ENCODE data around the gene PAX2.

PAX2 gene

DNA sequence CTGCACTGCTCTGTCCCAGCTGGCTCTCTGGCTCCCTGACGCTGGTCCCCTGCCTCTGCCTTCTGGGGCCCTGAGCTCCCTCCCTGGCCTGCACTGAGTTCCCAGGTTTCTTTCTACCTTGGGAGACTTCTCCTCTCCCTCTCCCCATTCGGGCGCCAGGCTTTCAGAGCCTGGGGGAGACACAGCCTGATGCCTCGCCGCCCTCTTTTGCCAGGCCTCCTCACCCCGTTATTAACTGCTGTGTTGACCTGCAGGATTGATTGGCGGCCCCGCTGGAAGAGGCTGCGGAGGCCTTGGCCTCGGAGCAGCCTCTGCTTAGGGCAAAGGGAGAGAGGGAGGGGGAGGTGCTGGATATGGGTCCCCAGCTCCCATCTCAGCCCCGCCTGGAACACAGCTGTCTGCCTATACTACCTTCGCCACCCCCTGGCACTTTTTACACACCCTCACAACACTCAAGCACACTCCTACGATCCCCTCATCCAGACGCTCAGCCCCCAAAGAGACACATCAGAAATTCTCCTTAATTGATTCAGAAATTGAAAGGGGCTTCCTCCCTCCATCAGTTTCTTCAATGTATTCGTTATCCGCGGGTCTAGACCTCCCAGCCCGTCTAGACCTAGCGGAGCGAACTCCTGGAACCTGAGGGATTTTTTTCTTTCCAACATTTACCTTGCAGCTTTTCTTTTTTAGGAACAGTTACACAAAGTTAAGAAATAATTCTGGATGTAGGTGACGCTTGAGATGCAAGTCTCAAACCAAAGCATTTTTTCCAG, 7.1 kb upstream of the PAX2 start:
- Histone ChIP-seq H3K4me3 (no peak overlapping the region), H4K20me1 (peaks cover 82% of the 10 kb centered on the region), H3K36me3 (no peaks in the 10 kb centered on the region), H3K27me3 (peaks cover 100% of the 10 kb centered on the region), H3K4me1 (0 out of 2 replicates have a peak, but pooled peaks cover 5% of the 10 kb centered on the region), H3K4me2 (0 out of 2 replicates have a peak overlapping the region, but pooled peaks have one; percentile 21), H3K27ac (no peak overlapping the region), H3K9ac (no peak overlapping the region), H3K9me3 (no peaks in the 10 kb centered on the region)
- no peak for TF ChIP-seq Cebpa-rat (IDR thresholded peaks at IDR 0.05)

DNA sequence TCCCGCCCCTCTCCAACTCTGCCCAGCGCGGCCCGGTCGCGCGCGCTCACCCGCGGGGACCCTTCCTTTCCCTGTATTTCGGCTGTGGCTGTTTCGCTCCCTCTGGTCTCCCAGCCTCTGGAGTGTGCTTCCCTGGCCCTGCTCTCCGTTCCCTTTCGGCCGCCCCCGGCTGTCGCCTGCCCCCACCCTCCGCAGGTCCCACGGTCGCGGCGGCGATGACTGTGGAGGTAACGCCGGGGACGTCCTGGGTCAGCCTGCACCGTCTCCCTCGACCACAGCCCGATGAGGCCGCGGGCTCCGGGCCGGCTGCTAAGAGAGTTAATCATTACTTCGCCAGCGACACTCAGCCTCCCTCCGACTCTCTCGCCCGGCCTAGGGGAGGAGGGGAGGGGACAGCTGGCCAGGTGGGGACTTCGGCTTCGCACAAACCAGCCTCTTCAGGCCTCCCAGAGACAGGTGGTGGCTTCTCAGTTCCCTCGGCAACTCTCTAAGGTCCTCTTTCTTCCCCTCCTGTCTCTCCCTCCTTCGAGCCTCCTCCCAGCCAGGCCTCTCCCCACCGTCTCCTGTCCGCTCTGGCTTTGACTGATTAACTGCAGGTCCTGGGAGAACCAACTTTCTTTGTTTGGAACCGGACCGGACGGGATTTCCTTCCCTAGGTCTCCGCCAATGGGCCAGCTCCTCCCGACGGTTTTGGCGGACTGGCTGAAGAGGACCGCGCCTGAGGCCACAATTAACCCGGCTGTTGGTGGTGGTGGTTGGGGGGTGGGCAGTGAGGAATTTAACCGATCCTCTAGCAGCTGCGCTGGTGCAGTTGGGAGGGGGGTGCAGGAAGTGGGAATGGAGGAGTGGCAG, 5.6 kb upstream of the PAX2 start:
- Histone ChIP-seq H3K27ac (no peak overlapping the region), H3K9me3 (no peaks in the 10 kb centered on the region), H3K9ac (no peak overlapping the region), H3K4me1 (peaks cover 18% of the 10 kb centered on the region; the same call in 1 of the 2 replicates), H4K20me1 (peaks cover 94% of the 10 kb centered on the region), H3K36me3 (no peaks in the 10 kb centered on the region), H3K27me3 (peaks cover 100% of the 10 kb centered on the region), H3K4me3 (no peak overlapping the region), H3K4me2 (no peak overlapping the region)
- no peak for TF ChIP-seq Cebpa-rat (IDR thresholded peaks at IDR 0.05)

GRCh38 chr10:100740476-100741377, 4.7 kb upstream of the PAX2 start:
- Histone ChIP-seq H3K9me3 (no peaks in the 10 kb centered on the region), H3K27ac (no peak overlapping the region), H3K4me3 (no peak overlapping the region), H3K4me2 (no peak overlapping the region), H3K4me1 (peaks cover 19% of the 10 kb centered on the region; the same call in 1 of the 2 replicates), H3K27me3 (peaks cover 100% of the 10 kb centered on the region), H3K36me3 (no peaks in the 10 kb centered on the region), H3K9ac (no peak overlapping the region), H4K20me1 (peaks cover 93% of the 10 kb centered on the region)
- TF ChIP-seq Cebpa-rat (IDR thresholded peaks at IDR 0.05): no peak

GRCh38 chr10:100741378-100742075, 3.9 kb upstream of the PAX2 start:
- no peak overlapping the region for H3K4me3 ChIP-seq
- peaks cover 19% of the 10 kb centered on the region; the same call in 1 of the 2 replicates for H3K4me1 ChIP-seq
- H3K27me3 ChIP-seq: peaks cover 100% of the 10 kb centered on the region
- TF ChIP-seq Cebpa-rat (IDR thresholded peaks at IDR 0.05): no peak
- no peak overlapping the region for H3K4me2 ChIP-seq
- H3K9me3 ChIP-seq: no peaks in the 10 kb centered on the region
- no peaks in the 10 kb centered on the region for H3K36me3 ChIP-seq
- H4K20me1 ChIP-seq: peaks cover 97% of the 10 kb centered on the region
- no peak overlapping the region for H3K9ac ChIP-seq
- no peak overlapping the region for H3K27ac ChIP-seq

DNA sequence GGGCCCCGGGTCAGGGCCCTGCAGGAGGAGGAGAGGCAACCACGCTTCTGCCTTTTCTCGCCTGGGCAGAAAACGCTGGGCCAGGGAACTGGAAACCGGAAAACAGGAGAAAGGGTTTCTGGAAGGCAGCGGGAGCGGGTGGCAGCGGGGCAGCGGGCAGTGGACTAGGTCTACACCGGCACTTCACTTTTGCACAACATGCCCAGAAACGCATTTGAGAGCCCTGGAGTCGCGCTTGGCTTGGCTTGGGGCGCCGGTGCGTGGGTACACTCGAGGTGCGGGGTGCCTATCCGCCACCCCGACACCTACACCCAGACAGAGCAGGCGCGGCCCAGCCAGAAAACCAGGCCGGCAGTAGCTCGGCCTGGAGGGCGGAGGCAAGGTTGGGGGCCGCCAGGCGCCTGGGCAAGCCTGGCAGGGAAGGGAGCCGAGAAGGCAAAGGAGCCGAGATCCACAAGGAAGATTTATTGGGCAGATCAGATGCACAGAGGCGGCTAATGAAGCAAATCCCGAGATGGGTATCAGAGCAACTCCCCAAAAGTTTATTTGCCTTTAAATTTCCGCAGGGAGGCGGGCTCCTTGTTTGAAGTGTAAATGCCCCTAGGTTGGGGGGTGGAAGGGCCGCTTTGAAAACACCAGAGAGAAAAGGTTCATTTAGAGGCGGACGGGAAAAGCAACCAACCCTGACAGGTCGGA, 3.2 kb upstream of the PAX2 start:
- Histone ChIP-seq H3K9ac (no peak overlapping the region), H3K27me3 (peaks cover 100% of the 10 kb centered on the region), H3K36me3 (no peaks in the 10 kb centered on the region), H3K4me1 (peaks cover 19% of the 10 kb centered on the region; the same call in 1 of the 2 replicates), H3K4me2 (no peak overlapping the region), H3K4me3 (no peak overlapping the region), H3K9me3 (no peaks in the 10 kb centered on the region), H4K20me1 (peaks cover 97% of the 10 kb centered on the region), H3K27ac (no peak overlapping the region)
- no peak for TF ChIP-seq Cebpa-rat (IDR thresholded peaks at IDR 0.05)

DNA sequence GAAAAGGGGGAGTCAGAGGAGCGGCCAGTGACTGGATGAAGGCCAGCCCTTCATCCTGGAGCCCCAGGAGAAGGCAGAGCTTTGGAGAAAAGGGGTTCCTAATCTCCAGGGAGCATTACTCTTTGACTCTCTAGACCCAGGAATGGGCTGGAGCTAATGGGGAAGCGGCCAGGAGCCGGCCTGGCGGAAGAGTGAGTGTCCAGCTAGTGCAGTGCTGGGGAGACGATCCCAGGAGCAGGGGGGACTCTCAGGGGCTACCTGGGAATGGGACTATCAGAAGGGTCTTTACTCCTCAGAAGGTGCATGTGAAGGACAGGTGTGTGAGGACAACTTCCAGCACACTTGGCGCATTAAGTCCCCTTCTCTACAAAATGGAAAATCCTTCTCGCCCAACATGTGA, 2.4 kb upstream of the PAX2 start:
- H3K4me1 ChIP-seq: peaks cover 14% of the 10 kb centered on the region; the same call in 1 of the 2 replicates
- no peaks in the 10 kb centered on the region for H3K9me3 ChIP-seq
- H3K36me3 ChIP-seq: no peaks in the 10 kb centered on the region
- no peak for TF ChIP-seq Cebpa-rat (IDR thresholded peaks at IDR 0.05)
- H3K9ac ChIP-seq: no peak overlapping the region
- H3K27ac ChIP-seq: no peak overlapping the region
- peaks cover 100% of the 10 kb centered on the region for H3K27me3 ChIP-seq
- H4K20me1 ChIP-seq: peaks cover 97% of the 10 kb centered on the region
- no peak overlapping the region for H3K4me2 ChIP-seq
- H3K4me3 ChIP-seq: no peak overlapping the region

- H3K4me3 ChIP-seq: no peak overlapping the region
- H4K20me1 ChIP-seq: peaks cover 97% of the 10 kb centered on the region
- peaks cover 14% of the 10 kb centered on the region; the same call in 1 of the 2 replicates for H3K4me1 ChIP-seq
- H3K27me3 ChIP-seq: peaks cover 100% of the 10 kb centered on the region
- H3K9me3 ChIP-seq: no peaks in the 10 kb centered on the region
- no peak for TF ChIP-seq Cebpa-rat (IDR thresholded peaks at IDR 0.05)
- H3K4me2 ChIP-seq: peak overlapping the region; percentile 34; the same call in 1 of the 2 replicates
- no peaks in the 10 kb centered on the region for H3K36me3 ChIP-seq
- H3K27ac ChIP-seq: no peak overlapping the region
- H3K9ac ChIP-seq: no peak overlapping the region
Observed at GRCh38 chr10:100743626-100744135, 1.7 kb upstream of the PAX2 start.

All from BLaER1 (cell line).